Neural cell (in vitro differentiated cells): ENCODE results near the gene RAB11FIP4. TPM values are rescaled to one million over a fixed set of nuclear protein-coding genes. Genes with fewer than 3 reads are reported as not detected.

Experiments
- H2AFZ ChIP-seq: fragments of 200-600, 300-800 bp; sonication (generic), shearing (Covaris generic); 2 replicates; pipeline ENCODE4 v1.6.0; 2014; ENCODE audit warnings: low read depth, mild to moderate bottlenecking, antibody characterized with exemption, low read length, moderate library complexity
- H3F3A ChIP-seq: fragments of 200-600 bp; shearing (Covaris generic); 2 replicates; pipeline ENCODE4 v1.6.1; 2016; ENCODE audit warnings: mild to moderate bottlenecking, moderate library complexity, mixed read lengths, antibody characterized with exemption, low read length; ENCODE audit not compliant: insufficient read depth, poor library complexity, severe bottlenecking
- H3K27ac ChIP-seq: fragments of 200-600, 300-800 bp; sonication (generic), shearing (Covaris generic); 2 replicates; pipeline ENCODE4 v1.5.1; 2014; ENCODE audit warnings: mild to moderate bottlenecking, low read length, moderate library complexity
- H3K27me3 ChIP-seq: fragments of 300-800, 200-600 bp; sonication (generic), shearing (Covaris generic); 2 replicates; pipeline ENCODE4 v1.6.0; 2014; ENCODE audit warnings: mild to moderate bottlenecking, low read depth, low read length, moderate library complexity; ENCODE audit not compliant: insufficient read depth
- H3K36me3 ChIP-seq: fragments of 300-800, 200-600 bp; sonication (generic), shearing (Covaris generic); 2 replicates; pipeline ENCODE4 v1.5.1; 2014; ENCODE audit warnings: mild to moderate bottlenecking, antibody characterized with exemption, low read length, moderate library complexity; ENCODE audit not compliant: insufficient read depth
- H3K4me2 ChIP-seq: fragments of 300-800, 200-600 bp; sonication (generic), shearing (Covaris generic); 2 replicates; pipeline ENCODE4 v1.6.0; 2014; ENCODE audit warnings: mild to moderate bottlenecking, low read length
- H3K4me3 ChIP-seq: fragments of 300-800, 200-600 bp; sonication (generic), shearing (Covaris generic); 2 replicates; pipeline ENCODE4 v1.5.1; 2014; ENCODE audit warnings: mild to moderate bottlenecking, low read length, moderate library complexity
- H3K79me2 ChIP-seq: fragments of 200-600 bp; shearing (Covaris generic); replicated peaks from 2 replicates; pipeline ENCODE4 v1.6.0; 2014; ENCODE audit warnings: mild to moderate bottlenecking, low read length, moderate library complexity; ENCODE audit not compliant: insufficient read depth
- H3K9ac ChIP-seq: fragments of 300-800, 200-600 bp; sonication (generic), shearing (Covaris generic); 2 replicates; pipeline ENCODE4 v1.6.1; 2016; ENCODE audit warnings: mild to moderate bottlenecking, low read length, mixed read lengths
- H3K9me2 ChIP-seq: fragments of 200-600 bp; shearing (Covaris generic); 2 replicates; pipeline ENCODE4 v1.6.1; 2016; ENCODE audit warnings: mild to moderate bottlenecking, low read length, mixed read lengths; ENCODE audit not compliant: insufficient read depth
- H3K9me3 ChIP-seq: fragments of 200-600, 300-800 bp; sonication (generic), shearing (Covaris generic); 2 replicates; pipeline ENCODE4 v1.6.1; 2016; ENCODE audit warnings: mild to moderate bottlenecking, mixed run types, low read length, moderate library complexity, mixed read lengths
- H4K20me1 ChIP-seq: fragments of 200-600 bp; shearing (Covaris generic); 2 replicates; pipeline ENCODE4 v1.6.1; 2016; ENCODE audit warnings: mild to moderate bottlenecking, mixed run types; ENCODE audit not compliant: insufficient read depth
- EP300 ChIP-seq: fragments of 450-650 bp; conservative IDR thresholded peaks from 2 replicates; pipeline ENCODE4 v1.6.1; 2014; ENCODE audit warnings: antibody characterized with exemption, mild to moderate bottlenecking, moderate library complexity; ENCODE audit not compliant: poor library complexity, severe bottlenecking
- EZH2 ChIP-seq: fragments of 200-600, 300-800 bp; shearing (Covaris generic), sonication (generic); IDR thresholded peaks from 2 replicates; pipeline ENCODE4 v1.6.1; 2014; ENCODE audit warnings: antibody characterized with exemption, low read length, borderline replicate concordance, mild to moderate bottlenecking; ENCODE audit not compliant: insufficient read depth, poor library complexity, severe bottlenecking
- MXI1 ChIP-seq: fragments of 450-650 bp; conservative IDR thresholded peaks from 2 replicates; pipeline ENCODE4 v1.6.1; 2014; ENCODE audit warnings: antibody characterized with exemption, mild to moderate bottlenecking; ENCODE audit not compliant: poor library complexity, severe bottlenecking
- POLR2AphosphoS5 ChIP-seq: IDR thresholded peaks from 2 replicates; pipeline ENCODE4 v1.6.1; 2012
- RAD21 ChIP-seq: fragments of 450-650 bp; conservative IDR thresholded peaks from 2 replicates; pipeline ENCODE4 v1.6.1; 2014; ENCODE audit warnings: antibody characterized with exemption, mild to moderate bottlenecking, moderate library complexity
- SMC3 ChIP-seq: fragments of 450-650 bp; conservative IDR thresholded peaks from 2 replicates; pipeline ENCODE4 v1.6.1; 2014; ENCODE audit warnings: antibody characterized with exemption, mild to moderate bottlenecking, moderate library complexity; ENCODE audit not compliant: poor library complexity
- TAF1 ChIP-seq: IDR thresholded peaks from 2 replicates; pipeline ENCODE4 v1.6.1; 2012; ENCODE audit warnings: low read depth
- polyA plus RNA-seq: library from polyadenylated mRNA; depleted of rRNA; stranded (reverse); fragments of >200 nt; gene quantifications from 2 replicates; pipeline ENCODE4 v1.2.3, GENCODE V29; 2014
- TF ChIP-seq, protein P1 (sequence below): fragments of 450-650 bp; IDR thresholded peaks from 2 replicates; pipeline ENCODE4 v1.5.1; 2014; ENCODE audit warnings: antibody characterized with exemption, mild to moderate bottlenecking, moderate library complexity; ENCODE audit not compliant: poor library complexity, severe bottlenecking
- TF ChIP-seq, protein P2 (sequence below): IDR thresholded peaks from 2 replicates; pipeline ENCODE4 v1.6.1; 2012; ENCODE audit warnings: borderline replicate concordance

Gene RAB11FIP4
- polyA plus RNA-seq, 1 donor from 2014 or later, result 14.4 TPM

DNA sequence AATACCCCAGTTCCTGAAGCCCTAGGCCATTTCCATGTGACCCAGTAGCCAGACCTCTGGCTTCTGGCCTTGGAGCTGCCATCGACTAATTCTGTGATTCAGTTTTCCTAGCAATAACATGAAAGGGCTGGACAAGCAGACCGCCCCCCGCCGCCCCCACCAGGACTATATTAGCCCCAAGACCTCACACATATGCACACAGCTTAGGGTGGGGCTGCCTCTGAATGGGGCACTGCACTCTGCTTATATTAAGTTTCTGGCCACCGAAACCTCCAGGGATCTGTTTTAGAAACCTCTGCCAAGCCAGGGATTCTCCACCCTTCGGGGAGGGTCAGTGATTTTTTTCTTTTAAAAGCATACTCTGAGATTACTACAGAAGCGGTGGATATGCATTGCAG lies 2.3 kb downstream of the RAB11FIP4 start:
- no peaks in the 10 kb centered on the region for H3K9me3 ChIP-seq
- H3K4me3 ChIP-seq, result no peak overlapping the region
- H3F3A ChIP-seq, result no peaks in the 10 kb centered on the region
- no peak for TF ChIP-seq EP300
- no peak for TF ChIP-seq MXI1
- TF ChIP-seq POLR2AphosphoS5, result no peak
- TF ChIP-seq RAD21, result no peak
- no peak for TF ChIP-seq TAF1
- TF ChIP-seq, protein P1, sequence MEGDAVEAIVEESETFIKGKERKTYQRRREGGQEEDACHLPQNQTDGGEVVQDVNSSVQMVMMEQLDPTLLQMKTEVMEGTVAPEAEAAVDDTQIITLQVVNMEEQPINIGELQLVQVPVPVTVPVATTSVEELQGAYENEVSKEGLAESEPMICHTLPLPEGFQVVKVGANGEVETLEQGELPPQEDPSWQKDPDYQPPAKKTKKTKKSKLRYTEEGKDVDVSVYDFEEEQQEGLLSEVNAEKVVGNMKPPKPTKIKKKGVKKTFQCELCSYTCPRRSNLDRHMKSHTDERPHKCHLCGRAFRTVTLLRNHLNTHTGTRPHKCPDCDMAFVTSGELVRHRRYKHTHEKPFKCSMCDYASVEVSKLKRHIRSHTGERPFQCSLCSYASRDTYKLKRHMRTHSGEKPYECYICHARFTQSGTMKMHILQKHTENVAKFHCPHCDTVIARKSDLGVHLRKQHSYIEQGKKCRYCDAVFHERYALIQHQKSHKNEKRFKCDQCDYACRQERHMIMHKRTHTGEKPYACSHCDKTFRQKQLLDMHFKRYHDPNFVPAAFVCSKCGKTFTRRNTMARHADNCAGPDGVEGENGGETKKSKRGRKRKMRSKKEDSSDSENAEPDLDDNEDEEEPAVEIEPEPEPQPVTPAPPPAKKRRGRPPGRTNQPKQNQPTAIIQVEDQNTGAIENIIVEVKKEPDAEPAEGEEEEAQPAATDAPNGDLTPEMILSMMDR, result no peak
- TF ChIP-seq, protein P2, sequence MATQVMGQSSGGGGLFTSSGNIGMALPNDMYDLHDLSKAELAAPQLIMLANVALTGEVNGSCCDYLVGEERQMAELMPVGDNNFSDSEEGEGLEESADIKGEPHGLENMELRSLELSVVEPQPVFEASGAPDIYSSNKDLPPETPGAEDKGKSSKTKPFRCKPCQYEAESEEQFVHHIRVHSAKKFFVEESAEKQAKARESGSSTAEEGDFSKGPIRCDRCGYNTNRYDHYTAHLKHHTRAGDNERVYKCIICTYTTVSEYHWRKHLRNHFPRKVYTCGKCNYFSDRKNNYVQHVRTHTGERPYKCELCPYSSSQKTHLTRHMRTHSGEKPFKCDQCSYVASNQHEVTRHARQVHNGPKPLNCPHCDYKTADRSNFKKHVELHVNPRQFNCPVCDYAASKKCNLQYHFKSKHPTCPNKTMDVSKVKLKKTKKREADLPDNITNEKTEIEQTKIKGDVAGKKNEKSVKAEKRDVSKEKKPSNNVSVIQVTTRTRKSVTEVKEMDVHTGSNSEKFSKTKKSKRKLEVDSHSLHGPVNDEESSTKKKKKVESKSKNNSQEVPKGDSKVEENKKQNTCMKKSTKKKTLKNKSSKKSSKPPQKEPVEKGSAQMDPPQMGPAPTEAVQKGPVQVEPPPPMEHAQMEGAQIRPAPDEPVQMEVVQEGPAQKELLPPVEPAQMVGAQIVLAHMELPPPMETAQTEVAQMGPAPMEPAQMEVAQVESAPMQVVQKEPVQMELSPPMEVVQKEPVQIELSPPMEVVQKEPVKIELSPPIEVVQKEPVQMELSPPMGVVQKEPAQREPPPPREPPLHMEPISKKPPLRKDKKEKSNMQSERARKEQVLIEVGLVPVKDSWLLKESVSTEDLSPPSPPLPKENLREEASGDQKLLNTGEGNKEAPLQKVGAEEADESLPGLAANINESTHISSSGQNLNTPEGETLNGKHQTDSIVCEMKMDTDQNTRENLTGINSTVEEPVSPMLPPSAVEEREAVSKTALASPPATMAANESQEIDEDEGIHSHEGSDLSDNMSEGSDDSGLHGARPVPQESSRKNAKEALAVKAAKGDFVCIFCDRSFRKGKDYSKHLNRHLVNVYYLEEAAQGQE, result no peak
- no peak for TF ChIP-seq EZH2
- TF ChIP-seq SMC3, result no peak
- H3K36me3 ChIP-seq, result no peaks in the 10 kb centered on the region
- no peak overlapping the region for H3K27ac ChIP-seq
- no peaks in the 10 kb centered on the region for H3K79me2 ChIP-seq
- H3K4me2 ChIP-seq, result no peak overlapping the region
- no peaks in the 10 kb centered on the region for H4K20me1 ChIP-seq
- no peaks in the 10 kb centered on the region for H3K9me2 ChIP-seq
- peaks cover 21% of the 10 kb centered on the region for H3K27me3 ChIP-seq
- no peak overlapping the region for H3K9ac ChIP-seq
- no peak overlapping the region for H2AFZ ChIP-seq

- H2AFZ ChIP-seq, result no peak overlapping the region
- no peaks in the 10 kb centered on the region for H3K79me2 ChIP-seq
- peak overlapping the region; percentile 8 for H3K4me3 ChIP-seq
- H3K9me2 ChIP-seq, result no peaks in the 10 kb centered on the region
- peak overlapping the region; percentile 40 for H3K9ac ChIP-seq
- peak overlapping the region; percentile 4 for H3K4me2 ChIP-seq
- H3K36me3 ChIP-seq, result no peaks in the 10 kb centered on the region
- H4K20me1 ChIP-seq, result no peaks in the 10 kb centered on the region
- H3K9me3 ChIP-seq, result no peaks in the 10 kb centered on the region
- peaks cover 21% of the 10 kb centered on the region for H3K27me3 ChIP-seq
- H3F3A ChIP-seq, result no peaks in the 10 kb centered on the region
- H3K27ac ChIP-seq, result peak overlapping the region; percentile 3
- TF ChIP-seq, protein P2, result peak; percentile 80
- TF ChIP-seq SMC3, result no peak
Measured at GRCh38 chr17:31394544-31394943, 3.1 kb downstream of the RAB11FIP4 start.
